Measurements from ENCODE around the gene AMD1. TPM values are rescaled to one million over a fixed set of nuclear protein-coding genes. Genes with fewer than 3 reads are reported as not detected.

AMD1 gene
- total and polyA plus RNA-seq, 9 of the 15 experiments (the other 6 are each of a cell fraction or from before 2014, with no cell fraction given) = 60.0 to 151 (median 85.6) TPM

- Histone ChIP-seq H3K4me3 (no peak overlapping the region), H3K36me3 (ENCODE audit: control insufficient read depth, insufficient read depth, low read length) (no peaks in the 10 kb centered on the region), H3K9me3 (replicated peaks; ENCODE audit: control insufficient read depth, insufficient read depth, low read depth, low read length) (no peaks in the 10 kb centered on the region), H3K27ac (ENCODE audit: extremely low read depth, low read depth, low read length) (no peak overlapping the region), H3K9me1 (ENCODE audit: control insufficient read depth, insufficient read depth, low read length) (no peaks in the 10 kb centered on the region), H3K9ac (ENCODE audit: insufficient read depth in 1 of 2, low read depth in 2 of 2, low read length in 2 of 2) (no peak overlapping the region), H4K20me1 (replicated peaks; ENCODE audit: control insufficient read depth, insufficient read depth, low read length) (no peaks in the 10 kb centered on the region), H3K79me2 (ENCODE audit: control insufficient read depth, insufficient read depth, low read length) (no peaks in the 10 kb centered on the region), H3K4me1 (replicated peaks in 1 of 2; ENCODE audit: control insufficient read depth in 2 of 2, insufficient read depth in 2 of 2, low read length in 2 of 2) (peaks cover 0 to 6% of the 10 kb centered on the region in 2 experiments; a peak in 2 of 5 replicates), H3K27me3 (ENCODE audit: control insufficient read depth in 2 of 2, insufficient read depth in 2 of 2, low read length in 2 of 2) (no peaks in the 10 kb centered on the region), H3K4me2 (ENCODE audit: insufficient read depth, low read length) (no peak overlapping the region), H2AFZ (ENCODE audit: low read depth, low read length) (peak overlapping the region; percentile 83)
- peak; percentile 27; the same call in 2 of the 3 replicates for ATAC-seq
- in situ Hi-C loops (cut with MboI) (no loop called here), intact Hi-C loops (cut with micrococcal nuclease) (no loop called here)
- TF ChIP-seq XRCC5 (IDR thresholded peaks at IDR 0.05; ENCODE audit: low read depth, low read length) (no peak), GABPB1 (CRISPR knock-in tag; IDR thresholded peaks at IDR 0.05) (0 out of 2 replicates have a peak, but pooled peaks have one; percentile 17)
- no TSS peak for BruUV-seq (replicated peaks)
- ChIA-PET CTCF (ENCODE audit: low intra/inter-chr PET ratio) (no interaction called here), POLR2A (interaction anchor here (0.7 to 1.0 kb wide), 3 partner anchors 15 to 21 kb away, joined by 3 to 9 read pairs (median 3); partner anchors contain the start of gene AMD1)
- no peak for DNase-seq (ENCODE audit: extremely low read depth in 1 of 4, low spot score in 3 of 4)
- 56% methylated on average over 12 of the region's 12 CpGs for WGBS (ENCODE audit: insufficient coverage, low coverage, missing lambda C conversion rate)
- no peak for FAIRE-seq
These were observed 15.2 kb upstream of the AMD1 start for GRCh38 chr6:110859335-110859792.

GRCh38 chr6:110864824-110865223, 9.8 kb upstream of the AMD1 start:
- Histone ChIP-seq H3K9me1 (ENCODE audit: control insufficient read depth, insufficient read depth, low read length) (no peaks in the 10 kb centered on the region), H3K9ac (ENCODE audit: insufficient read depth in 1 of 2, low read depth in 2 of 2, low read length in 2 of 2) (no peak overlapping the region), H3K9me3 (replicated peaks; ENCODE audit: control insufficient read depth, insufficient read depth, low read depth, low read length) (no peaks in the 10 kb centered on the region), H3K36me3 (ENCODE audit: control insufficient read depth, insufficient read depth, low read length) (no peaks in the 10 kb centered on the region), H3K4me3 (no peak overlapping the region), H3K79me2 (ENCODE audit: control insufficient read depth, insufficient read depth, low read length) (no peaks in the 10 kb centered on the region), H3K4me2 (ENCODE audit: insufficient read depth, low read length) (no peak overlapping the region), H4K20me1 (replicated peaks; ENCODE audit: control insufficient read depth, insufficient read depth, low read length) (no peaks in the 10 kb centered on the region), H3K4me1 (replicated peaks in 1 of 2; ENCODE audit: control insufficient read depth in 2 of 2, insufficient read depth in 2 of 2, low read length in 2 of 2) (peaks cover 0 to 4% of the 10 kb centered on the region in 2 experiments; a peak in 3 of 5 replicates), H3K27ac (ENCODE audit: extremely low read depth, low read depth, low read length) (no peak overlapping the region), H3K27me3 (ENCODE audit: control insufficient read depth in 2 of 2, insufficient read depth in 2 of 2, low read length in 2 of 2) (no peaks in the 10 kb centered on the region), H2AFZ (ENCODE audit: low read depth, low read length) (peak overlapping the region; percentile 30; the same call in 1 of the 2 replicates)
- ATAC-seq = no peak
- intact Hi-C loops (cut with micrococcal nuclease) (no loop called here), in situ Hi-C loops (cut with MboI) (no loop called here)
- ChIA-PET CTCF (ENCODE audit: low intra/inter-chr PET ratio) (no interaction called here), POLR2A (interaction anchor here (1.4 to 6.5 kb wide), 3 partner anchors 9 to 21 kb away, joined by 5 to 70 read pairs (median 6); partner anchors contain the start of gene AMD1)
- 30% methylated on average over 2 of the region's 2 CpGs for WGBS (ENCODE audit: insufficient coverage, low coverage, missing lambda C conversion rate)
- no peak for DNase-seq (ENCODE audit: extremely low read depth in 1 of 4, low spot score in 3 of 4)
- FAIRE-seq = no peak
- no TSS peak for BruUV-seq (replicated peaks)
- TF ChIP-seq THRA (IDR thresholded peaks at IDR 0.05) (no peak), RBM15 (IDR thresholded peaks at IDR 0.05; ENCODE audit: insufficient read depth, low read length) (no peak), ZNF76 (CRISPR knock-in tag; IDR thresholded peaks at IDR 0.05; ENCODE audit: borderline replicate concordance) (no peak), SIN3A (IDR thresholded peaks at IDR 0.05; ENCODE audit: borderline replicate concordance in 2 of 2, control insufficient read depth in 1 of 2, low read depth in 2 of 2, low read length in 2 of 2) (no peak), POU5F1 (IDR thresholded peaks at IDR 0.05; ENCODE audit: borderline replicate concordance, low read depth, low read length, partially characterized antibody) (no peak), HNRNPUL1 (IDR thresholded peaks at IDR 0.05; ENCODE audit: low read length) (no peak), ZNF217 (CRISPR knock-in tag; IDR thresholded peaks at IDR 0.05) (no peak), SNAPC5 (CRISPR knock-in tag; IDR thresholded peaks at IDR 0.05) (no peak), ZEB2 (IDR thresholded peaks at IDR 0.05) (no peak), RBM39 (optimal IDR thresholded peaks at IDR 0.05; ENCODE audit: low read depth, low read length) (no peak), ZNF551 (CRISPR knock-in tag; IDR thresholded peaks at IDR 0.05) (no peak)
